ENCODE measurements around the gene FBXO31.
"Not testable (repeated sequence)": the region's sequence is repeated elsewhere in the genome, so short reads cannot be mapped to it uniquely, and the experiment has no call there.

FBXO31 gene

GRCh38 chr16:87342978-87343752 is 40.4 kb downstream of the FBXO31 start:
- DNase-seq (ENCODE audit: low read depth): no peak

- DNase-seq (ENCODE audit: low read depth): no peak
These were observed 41.1 kb downstream of the FBXO31 start for GRCh38 chr16:87342504-87342903.

GRCh38 chr16:87340198-87340597 is 43.4 kb downstream of the FBXO31 start:
- no peak for DNase-seq (ENCODE audit: low read depth)

- DNase-seq (ENCODE audit: low read depth): not testable (repeated sequence)
These were observed 43.9 kb downstream of the FBXO31 start for GRCh38 chr16:87339724-87340105.

- DNase-seq (ENCODE audit: low read depth): no peak
These were observed 44.4 kb downstream of the FBXO31 start for GRCh38 chr16:87339086-87339723.

- no peak for DNase-seq (ENCODE audit: low read depth)
These were observed 45.3 kb downstream of the FBXO31 start for GRCh38 chr16:87338155-87338765.

GRCh38 chr16:87337262-87337771 is 46.3 kb downstream of the FBXO31 start:
- DNase-seq (ENCODE audit: low read depth): no peak

GRCh38 chr16:87336434-87337240 is 46.9 kb downstream of the FBXO31 start:
- DNase-seq (ENCODE audit: low read depth): no peak

- no peak for DNase-seq (ENCODE audit: low read depth)
These were observed 47.7 kb downstream of the FBXO31 start for GRCh38 chr16:87335625-87336433.

- no peak for DNase-seq (ENCODE audit: low read depth)
These were observed 48.6 kb downstream of the FBXO31 start for GRCh38 chr16:87334651-87335624.

- DNase-seq (ENCODE audit: low read depth): no peak
These were observed 49.8 kb downstream of the FBXO31 start for GRCh38 chr16:87333581-87334331.

GRCh38 chr16:87333101-87333500 is 50.5 kb downstream of the FBXO31 start:
- DNase-seq (ENCODE audit: low read depth): no peak

- DNase-seq (ENCODE audit: low read depth): no peak
These were observed 51.4 kb downstream of the FBXO31 start for GRCh38 chr16:87332150-87332549.

GRCh38 chr16:87331241-87331801 is 52.3 kb downstream of the FBXO31 start:
- DNase-seq (ENCODE audit: low read depth): no peak

- DNase-seq (ENCODE audit: low read depth): no peak
These were observed 52.9 kb downstream of the FBXO31 start for GRCh38 chr16:87330646-87331045.

- DNase-seq (ENCODE audit: low read depth): no peak
These were observed 53.3 kb downstream of the FBXO31 start for GRCh38 chr16:87330257-87330624.

GRCh38 chr16:87329436-87330256 is 53.9 kb downstream of the FBXO31 start:
- no peak for DNase-seq (ENCODE audit: low read depth)

GRCh38 chr16:87328846-87329245 is 54.7 kb downstream of the FBXO31 start:
- no peak for DNase-seq (ENCODE audit: low read depth)

Measured in stimulated activated CD4-positive, alpha-beta T cell treated with anti-CD3 and anti-CD28 coated beads, Interleukin-2, amount 100 ng/mL, for 4 hours (primary cell).